Karpas-422 (cell line): ENCODE results near the gene IRF7. TPM values are rescaled to one million over a fixed set of nuclear protein-coding genes. Genes with fewer than 3 reads are reported as not detected.

Source experiments
- DNase-seq: peaks from one replicate; pipeline ENCODE4 v3.0.0-alpha.2; 2015
- H2AFZ ChIP-seq: fragments of 200-600 bp; sonication (generic); 2 replicates; pipeline ENCODE4 v1.6.1; 2014; ENCODE audit warnings: antibody characterized with exemption, low read length, mixed read lengths
- H3K27ac ChIP-seq: fragments of 200-600 bp; sonication (generic); 2 replicates; pipeline ENCODE4 v1.5.1; 2014; ENCODE audit warnings: mild to moderate bottlenecking, low read length, moderate library complexity
- H3K27me3 ChIP-seq: fragments of 200-600 bp; sonication (generic); 2 replicates; pipeline ENCODE4 v1.6.1; 2014; ENCODE audit warnings: low read length, mixed read lengths
- H3K36me3 ChIP-seq: fragments of 200-600 bp; sonication (generic); 2 replicates; pipeline ENCODE4 v1.6.1; 2014; ENCODE audit warnings: low read length, mixed read lengths; ENCODE audit not compliant: insufficient read depth
- H3K4me1 ChIP-seq: fragments of 200-600 bp; sonication (generic); 2 replicates; pipeline ENCODE4 v1.6.1; 2014; ENCODE audit warnings: mild to moderate bottlenecking, low read length, mixed read lengths
- H3K4me2 ChIP-seq: fragments of 200-600 bp; sonication (generic); 2 replicates; pipeline ENCODE4 v1.6.1; 2014; ENCODE audit warnings: low read length, low read depth, mild to moderate bottlenecking; ENCODE audit not compliant: poor library complexity, severe bottlenecking
- H3K4me3 ChIP-seq: fragments of 200-600 bp; sonication (generic); 2 replicates; pipeline ENCODE4 v1.5.1; 2014; ENCODE audit warnings: mild to moderate bottlenecking, antibody characterized with exemption, low read length, mixed read lengths
- H3K79me2 ChIP-seq: fragments of 200-600 bp; sonication (generic); 2 replicates; pipeline ENCODE4 v1.6.1; 2014; ENCODE audit warnings: mild to moderate bottlenecking, low read length, mixed read lengths
- H3K9ac ChIP-seq: fragments of 200-600 bp; sonication (generic); 2 replicates; pipeline ENCODE4 v1.6.0; 2014; ENCODE audit warnings: low read length
- H3K9me2 ChIP-seq: fragments of 200-600 bp; sonication (generic), shearing (Covaris generic); replicated peaks from 2 replicates; pipeline ENCODE4 v1.6.0; 2014; ENCODE audit warnings: mild to moderate bottlenecking, low read length, moderate library complexity; ENCODE audit not compliant: insufficient read depth
- H3K9me3 ChIP-seq: fragments of 300-700, 200-600 bp; sonication (generic); 2 replicates; pipeline ENCODE4 v1.6.1; 2014; ENCODE audit warnings: low read length, mixed read lengths
- H4K20me1 ChIP-seq: fragments of 200-600 bp; sonication (generic); 2 replicates; pipeline ENCODE4 v1.6.1; 2014; ENCODE audit warnings: mild to moderate bottlenecking, antibody characterized with exemption, low read length, low read depth; ENCODE audit not compliant: insufficient read depth
- total RNA-seq: library from RNA; depleted of rRNA; stranded (reverse); fragments of >200 nt; shearing (Covaris generic); gene quantifications from 2 replicates; pipeline ENCODE4 v1.2.3, GENCODE V29; 2014; ENCODE audit warnings: low replicate concordance

Gene IRF7
- total RNA-seq, 1 experiment from 2014 or later, result 34.6 TPM

DNA sequence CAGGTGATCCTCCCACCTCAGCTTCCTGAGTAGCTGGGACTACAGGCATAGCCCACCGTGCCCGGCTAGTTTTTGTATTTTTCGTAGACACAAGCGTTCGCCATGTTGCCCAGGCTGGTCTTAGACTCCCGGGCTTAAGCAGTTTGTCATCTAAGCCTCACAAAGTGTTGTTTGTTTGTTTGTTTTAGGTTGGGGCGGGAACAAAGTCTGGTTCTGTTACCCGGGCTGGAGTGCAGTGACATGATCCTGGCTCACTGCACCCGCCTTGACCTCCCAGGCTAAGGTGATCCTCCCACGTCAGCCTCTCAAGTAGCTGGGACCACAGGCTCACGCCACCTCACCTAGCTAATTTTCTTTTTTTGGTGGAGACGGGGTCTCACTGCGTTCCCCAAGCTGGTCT lies 12.6 kb downstream of the IRF7 start:
- Histone ChIP-seq H3K9me3 (no peaks in the 10 kb centered on the region), H3K4me3 (no peak overlapping the region), H3K9ac (no peak overlapping the region), H3K9me2 (no peaks in the 10 kb centered on the region), H3K36me3 (peaks cover 15% of the 10 kb centered on the region; the same call in 1 of the 2 replicates), H3K27ac (no peak overlapping the region), H3K4me2 (no peak overlapping the region), H3K79me2 (no peaks in the 10 kb centered on the region), H3K27me3 (no peaks in the 10 kb centered on the region), H3K4me1 (no peaks in the 10 kb centered on the region), H4K20me1 (no peaks in the 10 kb centered on the region; the same call in 1 of the 2 replicates), H2AFZ (no peak overlapping the region)
- no peak for DNase-seq

DNA sequence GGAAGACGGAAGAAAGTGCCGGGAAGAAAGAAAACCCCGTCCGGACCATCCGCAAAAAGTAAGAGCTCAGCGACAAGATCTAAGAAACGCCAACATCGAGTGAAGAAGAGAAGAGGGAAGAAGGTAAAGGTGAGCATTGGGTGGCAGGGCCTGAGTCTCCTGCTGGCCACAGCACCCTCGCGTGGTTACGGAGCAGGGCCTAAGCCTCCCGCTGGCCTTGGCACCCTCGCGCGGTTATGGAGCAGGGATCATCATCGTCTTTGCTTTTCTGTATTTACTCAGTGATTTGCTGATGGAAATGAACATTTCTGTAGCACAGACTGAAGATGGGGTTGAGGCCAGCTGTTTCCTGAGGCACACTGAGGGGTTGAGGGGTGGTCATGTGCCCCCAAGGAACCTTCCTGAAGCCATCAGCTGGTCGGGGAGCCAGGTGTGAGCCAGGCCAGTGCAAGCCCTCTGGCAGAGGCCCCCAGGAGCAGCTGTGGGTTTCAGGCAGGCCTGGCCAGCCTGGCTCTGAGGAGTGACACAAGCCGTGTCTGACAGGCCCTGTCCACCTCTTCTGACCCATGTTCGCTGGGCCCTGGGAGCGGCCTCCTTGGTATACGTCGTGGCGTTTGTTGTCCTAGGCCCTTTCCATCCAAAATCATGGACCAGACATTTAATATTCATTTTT lies 14.0 kb downstream of the IRF7 start:
- no peaks in the 10 kb centered on the region for H3K79me2 ChIP-seq
- peaks cover 15% of the 10 kb centered on the region; the same call in 1 of the 2 replicates for H3K36me3 ChIP-seq

DNA sequence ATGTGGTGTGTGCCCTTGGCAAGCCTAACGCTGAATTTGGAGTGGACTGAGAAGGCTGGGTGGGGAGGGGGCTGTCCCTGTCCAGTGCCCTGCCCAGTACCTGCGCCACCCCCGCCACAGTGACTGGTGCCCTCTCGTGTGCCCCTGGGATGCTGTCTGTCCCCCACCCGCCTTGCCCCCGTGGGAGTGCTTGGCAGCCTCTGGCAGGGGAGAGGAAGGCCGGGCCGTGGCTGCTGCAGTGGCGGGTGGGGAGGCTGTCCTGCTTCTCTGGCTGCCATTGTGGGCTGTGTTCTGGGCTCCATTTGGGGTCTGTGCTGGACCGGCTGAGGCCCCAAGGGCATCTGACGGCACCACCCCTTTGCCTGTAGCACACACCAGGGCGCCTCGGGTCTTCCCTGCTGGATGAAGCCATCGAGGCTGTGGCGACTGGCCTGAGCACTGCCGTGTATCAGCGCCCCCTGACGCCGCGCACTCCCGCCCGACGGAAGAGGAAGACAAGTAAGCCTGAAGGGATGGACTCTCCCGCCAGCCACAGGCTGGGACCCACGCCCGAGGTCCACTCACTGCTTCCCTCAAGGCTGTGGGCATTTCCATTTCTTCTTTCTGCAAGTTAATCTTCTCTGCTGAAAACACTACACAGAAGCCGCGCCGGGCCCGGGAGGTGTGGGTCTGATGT lies 17.6 kb downstream of the IRF7 start:
- no peaks in the 10 kb centered on the region for H3K27me3 ChIP-seq
- H3K36me3 ChIP-seq, result peaks cover 9% of the 10 kb centered on the region; the same call in 1 of the 2 replicates
- no peaks in the 10 kb centered on the region for H3K9me2 ChIP-seq
- no peak overlapping the region for H3K9ac ChIP-seq
- H4K20me1 ChIP-seq, result 0 out of 2 replicates have a peak, but pooled peaks cover 15% of the 10 kb centered on the region
- no peak overlapping the region for H2AFZ ChIP-seq
- no peak overlapping the region for H3K4me3 ChIP-seq
- H3K9me3 ChIP-seq, result no peaks in the 10 kb centered on the region
- no peak overlapping the region for H3K4me2 ChIP-seq
- no peak for DNase-seq
- H3K79me2 ChIP-seq, result no peaks in the 10 kb centered on the region
- no peak overlapping the region for H3K27ac ChIP-seq
- no peaks in the 10 kb centered on the region for H3K4me1 ChIP-seq

More for the DNA sequence above, 14.0 kb downstream of the IRF7 start:
- H3K27ac ChIP-seq, result no peak overlapping the region
- H3K4me3 ChIP-seq, result no peak overlapping the region
- 0 out of 2 replicates have a peak, but pooled peaks cover 5% of the 10 kb centered on the region for H4K20me1 ChIP-seq
- no peaks in the 10 kb centered on the region for H3K9me2 ChIP-seq
- H3K9me3 ChIP-seq, result no peaks in the 10 kb centered on the region
- no peak for DNase-seq
- no peak overlapping the region for H3K9ac ChIP-seq
- no peak overlapping the region for H3K4me2 ChIP-seq
- H3K4me1 ChIP-seq, result no peaks in the 10 kb centered on the region
- H3K27me3 ChIP-seq, result no peaks in the 10 kb centered on the region
- no peak overlapping the region for H2AFZ ChIP-seq

DNA sequence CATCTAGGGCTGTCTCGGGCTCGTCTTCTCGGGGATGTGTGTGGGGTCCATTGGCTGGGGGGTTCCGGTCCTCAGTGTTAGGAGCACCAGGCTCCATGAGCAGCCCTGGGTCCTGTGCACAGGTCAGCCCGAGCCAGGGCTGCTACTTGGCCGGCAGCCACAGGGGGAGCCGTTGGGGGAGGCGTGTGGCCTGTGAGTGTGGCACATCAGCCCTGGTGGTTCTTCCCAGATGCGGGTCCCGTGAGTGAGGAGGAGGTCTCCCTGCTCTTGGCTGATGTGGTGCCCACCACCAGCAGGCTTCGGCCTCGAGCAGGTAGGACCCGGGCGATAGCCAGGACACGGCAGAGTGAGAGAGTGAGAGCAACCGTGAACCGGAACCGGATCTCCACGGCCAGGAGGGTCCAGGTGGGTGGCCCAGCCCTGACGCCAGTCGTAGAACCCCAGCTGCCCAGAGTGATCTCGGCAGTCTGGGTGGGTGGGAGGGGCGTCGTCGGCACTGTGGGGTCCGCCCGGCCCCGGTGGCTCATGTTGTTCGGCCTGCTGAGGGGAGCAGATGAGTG lies 18.5 kb downstream of the IRF7 start:
- H3K4me2 ChIP-seq, result no peak overlapping the region

DNA sequence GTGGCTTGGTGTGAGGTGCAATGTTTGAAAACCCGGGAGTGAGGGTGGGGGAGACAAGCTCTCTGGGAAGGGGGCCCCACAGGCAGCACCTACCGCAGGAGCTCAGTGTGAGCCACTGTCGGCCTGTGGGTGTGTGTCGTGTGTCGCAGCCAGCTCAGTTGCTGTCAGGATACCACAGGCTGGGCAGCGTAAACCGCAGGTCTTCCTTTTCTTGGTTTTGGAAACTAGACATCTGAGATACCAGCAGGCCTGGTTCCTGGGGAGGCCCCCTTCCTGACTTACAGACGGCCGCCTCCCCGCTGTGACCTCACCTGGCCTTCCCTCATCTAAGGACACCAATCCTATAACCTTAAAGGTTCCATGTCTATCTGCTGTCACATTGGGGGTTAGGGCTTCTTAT lies 19.4 kb downstream of the IRF7 start:
- Histone ChIP-seq H2AFZ (no peak overlapping the region), H3K9me3 (no peaks in the 10 kb centered on the region), H4K20me1 (0 out of 2 replicates have a peak, but pooled peaks cover 15% of the 10 kb centered on the region), H3K27ac (no peak overlapping the region), H3K27me3 (no peaks in the 10 kb centered on the region), H3K4me3 (no peak overlapping the region), H3K9me2 (no peaks in the 10 kb centered on the region), H3K36me3 (peaks cover 15% of the 10 kb centered on the region; the same call in 1 of the 2 replicates), H3K79me2 (0 out of 2 replicates have a peak, but pooled peaks cover 5% of the 10 kb centered on the region), H3K9ac (no peak overlapping the region), H3K4me2 (no peak overlapping the region), H3K4me1 (no peaks in the 10 kb centered on the region)
- DNase-seq, result no peak

More for the DNA sequence above, 18.5 kb downstream of the IRF7 start:
- 0 out of 2 replicates have a peak, but pooled peaks cover 5% of the 10 kb centered on the region for H3K79me2 ChIP-seq
- peaks cover 18% of the 10 kb centered on the region; the same call in 1 of the 2 replicates for H3K36me3 ChIP-seq
- H3K9me3 ChIP-seq, result no peaks in the 10 kb centered on the region
- H3K4me1 ChIP-seq, result no peaks in the 10 kb centered on the region
- 0 out of 2 replicates have a peak, but pooled peaks cover 15% of the 10 kb centered on the region for H4K20me1 ChIP-seq
- no peak overlapping the region for H3K9ac ChIP-seq
- H2AFZ ChIP-seq, result no peak overlapping the region
- no peak for DNase-seq
- no peaks in the 10 kb centered on the region for H3K27me3 ChIP-seq
- no peak overlapping the region for H3K4me3 ChIP-seq
- no peaks in the 10 kb centered on the region for H3K9me2 ChIP-seq
- H3K27ac ChIP-seq, result no peak overlapping the region

DNA sequence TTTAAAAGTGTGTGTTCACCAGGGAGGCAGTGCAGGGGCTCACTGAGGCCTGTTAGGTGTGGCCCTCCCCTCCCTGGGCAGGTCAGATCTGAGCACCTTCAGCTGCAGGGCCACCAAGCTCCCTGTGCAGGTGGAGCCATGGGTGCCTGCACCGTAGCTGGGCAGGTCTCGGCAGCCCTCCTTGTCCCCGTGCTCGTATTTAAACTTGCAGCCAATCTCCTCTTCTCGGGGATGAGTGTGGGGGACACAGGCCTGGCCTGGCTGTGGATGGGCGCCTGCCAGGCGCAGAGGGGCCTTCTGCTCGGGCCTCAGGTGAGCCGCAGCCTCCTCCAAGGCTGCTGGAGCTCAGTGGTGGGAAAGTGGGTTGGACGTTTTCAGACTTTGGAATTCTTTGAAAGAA lies 20.4 kb downstream of the IRF7 start:
- no peak overlapping the region for H3K4me3 ChIP-seq
- no peak overlapping the region for H2AFZ ChIP-seq
- H3K4me2 ChIP-seq, result no peak overlapping the region
- DNase-seq, result no peak
- no peak overlapping the region for H3K9ac ChIP-seq
- H3K9me2 ChIP-seq, result no peaks in the 10 kb centered on the region
- no peaks in the 10 kb centered on the region for H3K9me3 ChIP-seq
- no peaks in the 10 kb centered on the region for H3K27me3 ChIP-seq
- H3K79me2 ChIP-seq, result 0 out of 2 replicates have a peak, but pooled peaks cover 5% of the 10 kb centered on the region
- H3K36me3 ChIP-seq, result peaks cover 18% of the 10 kb centered on the region; the same call in 1 of the 2 replicates
- H3K27ac ChIP-seq, result no peak overlapping the region
- H4K20me1 ChIP-seq, result peaks cover 15% of the 10 kb centered on the region; the same call in 1 of the 2 replicates
- no peaks in the 10 kb centered on the region for H3K4me1 ChIP-seq

DNA sequence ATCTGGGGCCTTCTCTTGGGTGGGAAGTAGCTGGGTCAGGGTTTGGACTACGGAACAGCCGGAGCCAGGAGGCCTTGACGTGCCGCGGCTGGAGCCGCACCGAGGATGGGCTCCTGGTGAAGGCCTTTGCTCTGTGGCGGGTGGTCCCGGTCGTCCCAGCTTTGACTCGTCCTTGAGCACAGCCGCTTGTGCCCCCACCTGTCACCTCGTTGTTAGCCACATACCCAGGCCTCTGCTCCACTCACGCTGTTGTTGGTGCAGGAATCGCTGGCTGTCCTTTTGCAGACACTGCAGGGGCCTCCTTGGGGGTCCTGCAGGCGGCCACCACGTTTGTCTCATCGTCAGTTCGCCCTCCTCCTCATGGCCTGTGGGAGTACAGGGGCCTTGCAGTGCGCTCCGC lies 22.4 kb downstream of the IRF7 start:
- H3K4me1 ChIP-seq, result no peaks in the 10 kb centered on the region
- DNase-seq, result no peak
- no peaks in the 10 kb centered on the region for H3K9me3 ChIP-seq
- no peak overlapping the region for H3K9ac ChIP-seq
- no peaks in the 10 kb centered on the region for H3K27me3 ChIP-seq
- H3K9me2 ChIP-seq, result no peaks in the 10 kb centered on the region
- no peak overlapping the region for H3K27ac ChIP-seq
- H4K20me1 ChIP-seq, result peaks cover 25% of the 10 kb centered on the region; the same call in 1 of the 2 replicates
- no peak overlapping the region for H2AFZ ChIP-seq
- no peak overlapping the region for H3K4me3 ChIP-seq
- H3K79me2 ChIP-seq, result 0 out of 2 replicates have a peak, but pooled peaks cover 16% of the 10 kb centered on the region
- no peak overlapping the region for H3K4me2 ChIP-seq
- peaks cover 12% of the 10 kb centered on the region; the same call in 1 of the 2 replicates for H3K36me3 ChIP-seq

DNA sequence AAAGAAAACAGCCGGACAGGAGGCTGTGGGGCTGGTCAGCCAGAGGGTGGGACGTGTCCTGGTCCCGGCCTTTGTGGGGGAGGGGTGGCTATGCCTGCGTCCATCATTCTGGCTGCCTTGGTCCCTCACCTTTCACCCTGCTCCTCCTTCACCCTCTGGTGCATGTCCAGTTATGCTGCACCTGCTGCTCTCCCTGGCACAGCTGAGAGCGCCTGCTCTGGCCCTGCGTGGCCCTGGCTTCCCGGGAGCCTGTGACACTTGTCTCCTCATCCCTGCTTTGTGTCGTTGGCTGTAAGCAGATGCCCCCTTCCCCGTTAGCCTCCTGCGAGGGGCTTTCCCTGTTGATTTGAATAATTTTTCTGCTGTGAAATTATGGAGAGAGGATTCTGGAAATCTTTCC lies 22.8 kb downstream of the IRF7 start:
- 0 out of 2 replicates have a peak, but pooled peaks cover 16% of the 10 kb centered on the region for H3K79me2 ChIP-seq
- H3K9me3 ChIP-seq, result no peaks in the 10 kb centered on the region
- peaks cover 25% of the 10 kb centered on the region; the same call in 1 of the 2 replicates for H4K20me1 ChIP-seq

More for the DNA sequence above, 22.8 kb downstream of the IRF7 start:
- H3K4me3 ChIP-seq, result no peak overlapping the region
- no peak for DNase-seq
- H3K9ac ChIP-seq, result no peak overlapping the region
- H3K9me2 ChIP-seq, result no peaks in the 10 kb centered on the region
- H3K27ac ChIP-seq, result no peak overlapping the region
- H3K36me3 ChIP-seq, result peaks cover 15% of the 10 kb centered on the region; the same call in 1 of the 2 replicates
- no peaks in the 10 kb centered on the region for H3K27me3 ChIP-seq
- H3K4me2 ChIP-seq, result no peak overlapping the region
- no peak overlapping the region for H2AFZ ChIP-seq
- H3K4me1 ChIP-seq, result no peaks in the 10 kb centered on the region
